ENCODE measurements around the gene BRINP1. TPM values are rescaled to one million over a fixed set of nuclear protein-coding genes. Genes with fewer than 3 reads are reported as not detected.

The BRINP1 gene
- total and polyA plus RNA-seq, 2 donors (not counting 3 experiments of a cell fraction or from before 2014, with no cell fraction given), result 0.04 TPM; not detected in 1

DNA sequence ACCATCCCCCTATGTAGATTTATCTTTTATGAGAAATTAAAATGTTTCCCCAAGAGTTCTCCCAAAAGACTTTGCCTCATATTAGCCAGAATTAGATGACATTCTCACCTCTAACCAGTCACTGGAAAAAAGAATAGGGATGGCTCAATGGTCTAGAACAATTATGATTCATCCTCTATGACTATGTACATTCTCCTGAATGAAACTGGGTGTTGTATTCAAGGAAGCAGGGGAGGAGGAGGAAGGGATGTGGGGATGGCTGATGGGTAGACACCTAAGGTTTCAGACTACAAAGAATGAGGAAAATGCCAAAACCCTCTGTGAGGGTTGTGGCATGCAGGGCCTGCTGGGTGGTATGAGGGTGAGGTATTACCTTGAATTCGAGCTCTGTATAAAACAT is 49.5 kb upstream of the BRINP1 start:
- Histone ChIP-seq H3K27ac (ENCODE audit: insufficient read depth, low read depth, low read length) (no peak overlapping the region), H3K9me1 (replicated peaks; ENCODE audit: control insufficient read depth, extremely low read depth, insufficient read depth, low read length) (no peaks in the 10 kb centered on the region), H3K4me1 (ENCODE audit: control insufficient read depth, extremely low read depth, insufficient read depth, low read length) (no peaks in the 10 kb centered on the region), H3K79me2 (ENCODE audit: control insufficient read depth, insufficient read depth, low read length) (no peaks in the 10 kb centered on the region), H3K4me2 (ENCODE audit: insufficient read depth, low read length) (no peak overlapping the region), H2AFZ (ENCODE audit: low read depth, low read length) (no peak overlapping the region), H3K27me3 (ENCODE audit: control insufficient read depth in 2 of 2, insufficient read depth in 2 of 2, low read length in 2 of 2) (no peaks in the 10 kb centered on the region), H3K4me3 (replicated peaks in 1 of 3; ENCODE audit: insufficient read depth in 1 of 3, low read depth in 1 of 3, low read length in 3 of 3) (no peak overlapping the region), H3K36me3 (ENCODE audit: control insufficient read depth in 2 of 2, extremely low read depth in 1 of 2, insufficient read depth in 2 of 2, low read length in 2 of 2) (no peaks in the 10 kb centered on the region), H3K9ac (replicated peaks; ENCODE audit: extremely low read depth, insufficient read depth, low read length) (no peak overlapping the region), H4K20me1 (replicated peaks; ENCODE audit: control insufficient read depth, extremely low read depth, insufficient read depth, low read length) (no peaks in the 10 kb centered on the region), H3K9me3 (replicated peaks; ENCODE audit: control insufficient read depth, insufficient read depth, low read length) (no peaks in the 10 kb centered on the region)
- POLR2A ChIA-PET, result no interaction called here
- dilution Hi-C loops (cut with MboI; ENCODE audit: extremely low pct_ligation_motif_present, low sequenced_read_pairs), result no loop called here
- CTCF ChIA-PET, result no interaction called here
- BruUV-seq (replicated peaks), result no TSS peak
- TF ChIP-seq, protein P1, sequence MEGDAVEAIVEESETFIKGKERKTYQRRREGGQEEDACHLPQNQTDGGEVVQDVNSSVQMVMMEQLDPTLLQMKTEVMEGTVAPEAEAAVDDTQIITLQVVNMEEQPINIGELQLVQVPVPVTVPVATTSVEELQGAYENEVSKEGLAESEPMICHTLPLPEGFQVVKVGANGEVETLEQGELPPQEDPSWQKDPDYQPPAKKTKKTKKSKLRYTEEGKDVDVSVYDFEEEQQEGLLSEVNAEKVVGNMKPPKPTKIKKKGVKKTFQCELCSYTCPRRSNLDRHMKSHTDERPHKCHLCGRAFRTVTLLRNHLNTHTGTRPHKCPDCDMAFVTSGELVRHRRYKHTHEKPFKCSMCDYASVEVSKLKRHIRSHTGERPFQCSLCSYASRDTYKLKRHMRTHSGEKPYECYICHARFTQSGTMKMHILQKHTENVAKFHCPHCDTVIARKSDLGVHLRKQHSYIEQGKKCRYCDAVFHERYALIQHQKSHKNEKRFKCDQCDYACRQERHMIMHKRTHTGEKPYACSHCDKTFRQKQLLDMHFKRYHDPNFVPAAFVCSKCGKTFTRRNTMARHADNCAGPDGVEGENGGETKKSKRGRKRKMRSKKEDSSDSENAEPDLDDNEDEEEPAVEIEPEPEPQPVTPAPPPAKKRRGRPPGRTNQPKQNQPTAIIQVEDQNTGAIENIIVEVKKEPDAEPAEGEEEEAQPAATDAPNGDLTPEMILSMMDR (IDR thresholded peaks at IDR 0.05; ENCODE audit: extremely low read depth in 1 of 2, insufficient read depth in 1 of 2, low read depth in 1 of 2, low read length in 2 of 2), result no peak
- intact Hi-C loops (cut with micrococcal nuclease), result no loop called here
- FAIRE-seq (no peak), DNase-seq (ENCODE audit: low read depth, low spot score) (no peak)

DNA sequence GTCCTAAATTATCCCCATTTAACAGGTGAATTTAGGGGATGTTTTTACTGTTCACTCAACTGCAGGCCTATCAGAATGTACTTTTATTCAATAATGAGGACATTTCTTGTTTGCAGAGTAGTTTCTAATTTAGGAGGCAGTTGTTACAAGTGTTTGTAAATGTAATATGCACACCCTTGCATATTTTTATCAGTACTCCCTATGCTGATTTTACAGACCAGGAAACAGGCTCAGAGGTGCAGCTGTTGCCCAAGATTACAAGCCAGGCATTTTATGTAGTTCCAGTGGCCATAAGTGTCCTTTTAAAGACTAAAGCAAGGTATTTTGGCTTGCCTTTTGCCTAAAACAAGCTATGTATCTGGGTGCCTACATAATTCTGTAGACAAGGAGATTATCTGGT is 47.6 kb upstream of the BRINP1 start:
- DNase-seq (ENCODE audit: low read depth, low spot score) (no peak), FAIRE-seq (no peak)
- TF ChIP-seq POLR2AphosphoS5 (IDR thresholded peaks at IDR 0.05; ENCODE audit: insufficient read depth, low read depth, low read length), result no peak
- TF ChIP-seq, protein P1 (IDR thresholded peaks at IDR 0.05; ENCODE audit: extremely low read depth in 1 of 2, insufficient read depth in 1 of 2, low read depth in 1 of 2, low read length in 2 of 2), result no peak
- TF ChIP-seq GATA2 (IDR thresholded peaks at IDR 0.05; ENCODE audit: insufficient read depth, insufficient read length, low read depth, low read length), result no peak
- Histone ChIP-seq H4K20me1 (replicated peaks; ENCODE audit: control insufficient read depth, extremely low read depth, insufficient read depth, low read length) (no peaks in the 10 kb centered on the region), H3K27me3 (ENCODE audit: control insufficient read depth in 2 of 2, insufficient read depth in 2 of 2, low read length in 2 of 2) (no peaks in the 10 kb centered on the region), H3K4me1 (ENCODE audit: control insufficient read depth, extremely low read depth, insufficient read depth, low read length) (no peaks in the 10 kb centered on the region), H3K4me3 (replicated peaks in 1 of 3; ENCODE audit: insufficient read depth in 1 of 3, low read depth in 1 of 3, low read length in 3 of 3) (no peak overlapping the region), H2AFZ (ENCODE audit: low read depth, low read length) (no peak overlapping the region), H3K36me3 (ENCODE audit: control insufficient read depth in 2 of 2, extremely low read depth in 1 of 2, insufficient read depth in 2 of 2, low read length in 2 of 2) (no peaks in the 10 kb centered on the region), H3K9me1 (replicated peaks; ENCODE audit: control insufficient read depth, extremely low read depth, insufficient read depth, low read length) (no peaks in the 10 kb centered on the region), H3K9ac (replicated peaks; ENCODE audit: extremely low read depth, insufficient read depth, low read length) (no peak overlapping the region), H3K79me2 (ENCODE audit: control insufficient read depth, insufficient read depth, low read length) (no peaks in the 10 kb centered on the region), H3K4me2 (ENCODE audit: insufficient read depth, low read length) (no peak overlapping the region), H3K9me3 (replicated peaks; ENCODE audit: control insufficient read depth, insufficient read depth, low read length) (no peaks in the 10 kb centered on the region), H3K27ac (ENCODE audit: insufficient read depth, low read depth, low read length) (no peak overlapping the region)
- no TSS peak for BruUV-seq (replicated peaks)
- CTCF ChIA-PET, result no interaction called here
- POLR2A ChIA-PET, result no interaction called here
- dilution Hi-C loops (cut with MboI; ENCODE audit: extremely low pct_ligation_motif_present, low sequenced_read_pairs) (no loop called here), intact Hi-C loops (cut with micrococcal nuclease) (no loop called here)

Measured in endothelial cell of umbilical vein (primary cell).